CD14-positive monocyte (primary cell): ENCODE measurements around the gene RAI14. TPM values are rescaled to one million over a fixed set of nuclear protein-coding genes. Genes with fewer than 3 reads are reported as not detected.

ENCODE experiments used
- DNase-seq, 3 donors: peaks; one replicate each; pipeline ENCODE4 v3.0.0-alpha.2; 2011 to 2022
- H2AFZ ChIP-seq: 2 replicates; pipeline ENCODE4 v1.6.0; 2012; ENCODE audit warnings: mild to moderate bottlenecking, low read depth, low read length, inconsistent platforms; ENCODE audit not compliant: insufficient read depth, poor library complexity, severe bottlenecking
- H3K27ac ChIP-seq, 2 donors: 1 replicate in 1 of 2; 2 replicates in 1 of 2; pipeline ENCODE4 v1.5.1; 2012 to 2013; ENCODE audit warnings: low read length in 2 of 2, control low read depth in 1 of 2, inconsistent platforms in 1 of 2, low read depth in 1 of 2, mild to moderate bottlenecking in 1 of 2
- H3K27me3 ChIP-seq, 2 donors: one replicate each; pipeline versions ENCODE4 v1.6.0 to v1.6.1; 2011 to 2013; ENCODE audit warnings: low read length in 2 of 2; ENCODE audit not compliant: control insufficient read depth in 2 of 2, insufficient read depth in 2 of 2
- H3K36me3 ChIP-seq, 2 donors: replicated peaks in 1 of 2; 1 replicate in 1 of 2; 2 replicates in 1 of 2; pipeline versions ENCODE4 v1.5.1 to v1.6.1; 2012 to 2013; ENCODE audit warnings: low read length in 2 of 2, control low read depth in 1 of 2, inconsistent platforms in 1 of 2, mild to moderate bottlenecking in 1 of 2; ENCODE audit not compliant: insufficient read depth in 2 of 2, control insufficient read depth in 1 of 2
- H3K4me1 ChIP-seq, 2 donors: 1 replicate in 1 of 2; 2 replicates in 1 of 2; pipeline versions ENCODE4 v1.5.1 to v1.6.1; 2012 to 2013; ENCODE audit warnings: low read length in 2 of 2, control low read depth in 1 of 2, inconsistent platforms in 1 of 2, mild to moderate bottlenecking in 1 of 2, moderate library complexity in 1 of 2; ENCODE audit not compliant: insufficient read depth in 2 of 2, control insufficient read depth in 1 of 2
- H3K4me2 ChIP-seq: replicated peaks from 2 replicates; pipeline ENCODE3; 2012; ENCODE audit warnings: low read length, moderate library complexity, mild to moderate bottlenecking; ENCODE audit not compliant: poor library complexity, severe bottlenecking; ENCODE audit errors: extremely low read depth
- H3K4me3 ChIP-seq, 3 experiments: fragments of 200-600 bp in 1 of 3; sonication (generic) in 1 of 3; replicated peaks in 1 of 3; 1 replicate in 2 of 3; 2 replicates in 1 of 3; pipeline ENCODE4 v1.5.1; 2011 to 2013; ENCODE audit warnings: low read length in 3 of 3, mild to moderate bottlenecking in 3 of 3, control low read depth in 2 of 3, low read depth in 2 of 3, inconsistent platforms in 1 of 3, moderate library complexity in 1 of 3
- H3K79me2 ChIP-seq: 2 replicates; pipeline ENCODE4 v1.6.0; 2012; ENCODE audit warnings: mild to moderate bottlenecking, control low read depth, inconsistent platforms, low read length, moderate library complexity; ENCODE audit not compliant: insufficient read depth
- H3K9ac ChIP-seq: 2 replicates; pipeline ENCODE4 v1.6.0; 2017; ENCODE audit warnings: low read length, mild to moderate bottlenecking; ENCODE audit not compliant: insufficient read depth, poor library complexity, severe bottlenecking
- H3K9me3 ChIP-seq, 2 donors: replicated peaks in 1 of 2; 1 replicate in 1 of 2; 2 replicates in 1 of 2; pipeline versions ENCODE4 v1.5.1 to v1.6.1; 2012 to 2013; ENCODE audit warnings: low read length in 2 of 2, control low read depth in 1 of 2; ENCODE audit not compliant: control insufficient read depth in 1 of 2, insufficient read depth in 1 of 2
- H4K20me1 ChIP-seq: 2 replicates; pipeline ENCODE4 v1.6.0; 2012; ENCODE audit warnings: mild to moderate bottlenecking, low read length, control low read depth, moderate library complexity; ENCODE audit not compliant: insufficient read depth
- H3K27ac Mint-ChIP-seq, 7 donors: one replicate each; pipeline ENCODE4 v1.8.0; 2020; ENCODE audit warnings: mild to moderate bottlenecking in 7 of 7, mixed read lengths in 7 of 7, moderate library complexity in 6 of 7, inconsistent platforms in 2 of 7
- H3K27me3 Mint-ChIP-seq, 3 donors: one replicate each; pipeline ENCODE4 v1.8.0; 2021 to 2022; ENCODE audit warnings: low read depth in 3 of 3, mild to moderate bottlenecking in 3 of 3, mixed read lengths in 3 of 3, moderate library complexity in 3 of 3, inconsistent platforms in 1 of 3
- H3K36me3 Mint-ChIP-seq, 2 donors: one replicate each; pipeline ENCODE4 v1.8.0; 2020; ENCODE audit warnings: mixed read lengths in 2 of 2, inconsistent platforms in 1 of 2, mild to moderate bottlenecking in 1 of 2
- H3K4me1 Mint-ChIP-seq: one replicate; pipeline ENCODE4 v1.8.0; 2020; ENCODE audit warnings: mild to moderate bottlenecking, mixed read lengths
- H3K4me3 Mint-ChIP-seq, 2 donors: one replicate each; pipeline ENCODE4 v1.8.0; 2020; ENCODE audit warnings: mild to moderate bottlenecking in 2 of 2, mixed read lengths in 2 of 2, moderate library complexity in 1 of 2
- H3K9me3 Mint-ChIP-seq, 7 donors: one replicate each; pipeline ENCODE4 v1.8.0; 2020 to 2022; ENCODE audit warnings: mixed read lengths in 7 of 7, mild to moderate bottlenecking in 6 of 7, moderate library complexity in 6 of 7, inconsistent platforms in 2 of 7
- CTCF ChIP-seq: fragments of 200-600 bp; IDR thresholded peaks from one replicate; pipeline ENCODE4 v1.8.0; 2022; ENCODE audit warnings: antibody characterized with exemption, mild to moderate bottlenecking
- WGBS: methylation state at CpG from one replicate; pipeline ENCODE4 v1.1.5; 2013; ENCODE audit warnings: missing lambda C conversion rate; ENCODE audit not compliant: insufficient coverage; 5-methylcytosine and 5-hydroxymethylcytosine counted together
- intact Hi-C, 2 donors: fragments of 100-400 bp; cut with micrococcal nuclease; formaldehyde crosslinking; loops; one replicate each; pipeline versions ENCODE4 v1.15.0 to v1.15.1; 2023
- polyA plus RNA-seq, 3 donors: library from polyadenylated mRNA; depleted of rRNA in 1 of 3; unstranded in 2 of 3; stranded (reverse) in 1 of 3; fragments of 300-500 nt in 2 of 3; fragments of >200 nt in 1 of 3; fragmentation: Illumina TruSeq in 2 of 3; gene quantifications; 1 replicate in 2 of 3; 2 replicates in 1 of 3; pipeline ENCODE4 v1.2.3, GENCODE V29; 2012 to 2021

Gene RAI14
- polyA plus RNA-seq, 3 donors, result 0.08 TPM; not detected in 2

GRCh38 chr5:34748431-34748830 lies 92.3 kb downstream of the RAI14 start:
- H3K4me3 ChIP-seq, result no peak overlapping the region
- WGBS, result no CpG with 5 or more reads among the region's 3 CpGs
- no peaks in the 10 kb centered on the region for H3K79me2 ChIP-seq
- DNase-seq, result no peak
- peaks cover 0 to 8% of the 10 kb centered on the region in 2 donors for H3K9me3 ChIP-seq
- no peaks in the 10 kb centered on the region for H3K27me3 ChIP-seq
- peaks cover 0 to 5% (median 1%) of the 10 kb centered on the region in 3 donors for H3K27me3 Mint-ChIP-seq
- H3K9me3 Mint-ChIP-seq, result peaks cover 5 to 25% (median 8%) of the 10 kb centered on the region in 7 donors
- no peak overlapping the region for H2AFZ ChIP-seq
- H3K9ac ChIP-seq, result no peak overlapping the region
- no peak overlapping the region for H3K27ac Mint-ChIP-seq
- H3K27ac ChIP-seq, result no peak overlapping the region
- TF ChIP-seq CTCF, result no peak
- no peaks in the 10 kb centered on the region for H3K4me1 Mint-ChIP-seq
- intact Hi-C loops, result no loop called here
- no peaks in the 10 kb centered on the region for H3K4me1 ChIP-seq
- H4K20me1 ChIP-seq, result no peaks in the 10 kb centered on the region
- H3K4me3 Mint-ChIP-seq, result no peak overlapping the region
- H3K36me3 ChIP-seq, result no peaks in the 10 kb centered on the region
- H3K4me2 ChIP-seq, result no peak overlapping the region
- no peaks in the 10 kb centered on the region for H3K36me3 Mint-ChIP-seq

DNA sequence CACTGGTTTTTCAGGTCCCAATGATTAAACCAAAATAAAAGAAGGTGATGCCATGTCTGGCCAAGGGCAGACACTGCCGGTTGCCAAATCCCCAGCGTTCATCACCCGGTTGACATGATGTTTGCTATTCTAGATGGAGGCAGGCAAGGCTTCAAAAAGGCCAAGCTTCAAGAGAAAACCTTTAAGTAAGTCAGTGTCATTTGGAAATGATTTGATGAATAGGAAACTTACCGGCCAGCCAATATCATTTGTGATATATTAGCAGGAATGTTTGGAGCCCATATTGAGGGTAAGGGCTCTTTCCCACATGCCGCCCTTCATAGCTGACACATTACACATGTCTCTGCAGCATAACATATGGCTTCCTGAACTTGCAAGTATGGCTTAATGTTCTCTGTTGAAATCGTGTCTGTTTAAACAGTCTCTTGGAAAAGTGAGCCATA lies 93.3 kb downstream of the RAI14 start:
- no peak overlapping the region for H2AFZ ChIP-seq
- no peaks in the 10 kb centered on the region for H3K79me2 ChIP-seq
- H3K36me3 ChIP-seq, result no peaks in the 10 kb centered on the region
- no peaks in the 10 kb centered on the region for H3K4me1 Mint-ChIP-seq
- H3K9me3 ChIP-seq, result peaks cover 0 to 8% of the 10 kb centered on the region in 2 donors
- H3K27ac Mint-ChIP-seq, result no peak overlapping the region
- no peak overlapping the region for H3K27ac ChIP-seq
- TF ChIP-seq CTCF, result no peak
- intact Hi-C loops, result no loop called here
- peaks cover 0 to 6% (median 1%) of the 10 kb centered on the region in 3 donors for H3K27me3 Mint-ChIP-seq
- no peaks in the 10 kb centered on the region for H3K4me1 ChIP-seq
- H3K4me2 ChIP-seq, result no peak overlapping the region
- no peak for DNase-seq
- 94% methylated on average over 3 of the region's 6 CpGs for WGBS
- H3K4me3 ChIP-seq, result no peak overlapping the region
- no peaks in the 10 kb centered on the region for H4K20me1 ChIP-seq
- no peaks in the 10 kb centered on the region for H3K36me3 Mint-ChIP-seq
- H3K9ac ChIP-seq, result no peak overlapping the region
- no peaks in the 10 kb centered on the region for H3K27me3 ChIP-seq
- peaks cover 5 to 29% (median 9%) of the 10 kb centered on the region in 7 donors for H3K9me3 Mint-ChIP-seq
- no peak overlapping the region for H3K4me3 Mint-ChIP-seq
